Transverse colon (tissue), 4 donors: ENCODE measurements around the gene BOD1.

Source experiments
- CTCF ChIP-seq, 5 experiments: fragments of 200-600 bp in 3 of 5; fragments of 450-650 bp in 2 of 5; sonication (generic) in 3 of 5; IDR thresholded peaks; 1 replicate in 2 of 5; 2 replicates in 3 of 5; pipeline ENCODE4 v1.5.1; 2016 to 2017; ENCODE audit warnings: antibody characterized with exemption in 5 of 5, inconsistent platforms in 3 of 5, mild to moderate bottlenecking in 2 of 5, moderate library complexity in 1 of 5
- POLR2A ChIP-seq: fragments of 450-650 bp; IDR thresholded peaks from one replicate; pipeline ENCODE4 v1.6.1; 2016; ENCODE audit warnings: antibody characterized with exemption, mild to moderate bottlenecking, moderate library complexity
- POLR2AphosphoS5 ChIP-seq, 3 donors: sonication (generic); formaldehyde crosslinking; IDR thresholded peaks; one replicate each; pipeline ENCODE4 v1.6.1; 2016; ENCODE audit warnings: antibody characterized with exemption in 3 of 3

- TF ChIP-seq CTCF (IDR thresholded peaks at IDR 0.05) (no peak), POLR2A (no peak), POLR2AphosphoS5 (IDR thresholded peaks at IDR 0.05) (no peak)
Measured at GRCh38 chr5:173625261-173625660, 8.8 kb upstream of the BOD1 start.
